Suprapubic skin (tissue), 4 donors: ENCODE data around the gene OTULINL.

Source experiments
- CTCF ChIP-seq, 2 donors: fragments of 200-600 bp in 1 of 2; fragments of 450-650 bp in 1 of 2; sonication (generic) in 1 of 2; IDR thresholded peaks; one replicate each; pipeline ENCODE4 v1.5.1; 2016 to 2019; ENCODE audit warnings: antibody characterized with exemption in 2 of 2, mild to moderate bottlenecking in 1 of 2, moderate library complexity in 1 of 2
- EP300 ChIP-seq: sonication (generic); formaldehyde crosslinking; IDR thresholded peaks from one replicate; pipeline ENCODE4 v1.6.1; 2017; ENCODE audit warnings: antibody characterized with exemption
- POLR2A ChIP-seq, 2 donors: fragments of 450-650 bp; IDR thresholded peaks; one replicate each; pipeline ENCODE4 v1.6.1; 2017; ENCODE audit warnings: antibody characterized with exemption in 2 of 2, mild to moderate bottlenecking in 2 of 2, moderate library complexity in 2 of 2
- POLR2AphosphoS5 ChIP-seq, 3 donors: sonication (generic); formaldehyde crosslinking; IDR thresholded peaks; one replicate each; pipeline ENCODE4 v1.6.1; 2017; ENCODE audit warnings: antibody characterized with exemption in 3 of 3

DNA sequence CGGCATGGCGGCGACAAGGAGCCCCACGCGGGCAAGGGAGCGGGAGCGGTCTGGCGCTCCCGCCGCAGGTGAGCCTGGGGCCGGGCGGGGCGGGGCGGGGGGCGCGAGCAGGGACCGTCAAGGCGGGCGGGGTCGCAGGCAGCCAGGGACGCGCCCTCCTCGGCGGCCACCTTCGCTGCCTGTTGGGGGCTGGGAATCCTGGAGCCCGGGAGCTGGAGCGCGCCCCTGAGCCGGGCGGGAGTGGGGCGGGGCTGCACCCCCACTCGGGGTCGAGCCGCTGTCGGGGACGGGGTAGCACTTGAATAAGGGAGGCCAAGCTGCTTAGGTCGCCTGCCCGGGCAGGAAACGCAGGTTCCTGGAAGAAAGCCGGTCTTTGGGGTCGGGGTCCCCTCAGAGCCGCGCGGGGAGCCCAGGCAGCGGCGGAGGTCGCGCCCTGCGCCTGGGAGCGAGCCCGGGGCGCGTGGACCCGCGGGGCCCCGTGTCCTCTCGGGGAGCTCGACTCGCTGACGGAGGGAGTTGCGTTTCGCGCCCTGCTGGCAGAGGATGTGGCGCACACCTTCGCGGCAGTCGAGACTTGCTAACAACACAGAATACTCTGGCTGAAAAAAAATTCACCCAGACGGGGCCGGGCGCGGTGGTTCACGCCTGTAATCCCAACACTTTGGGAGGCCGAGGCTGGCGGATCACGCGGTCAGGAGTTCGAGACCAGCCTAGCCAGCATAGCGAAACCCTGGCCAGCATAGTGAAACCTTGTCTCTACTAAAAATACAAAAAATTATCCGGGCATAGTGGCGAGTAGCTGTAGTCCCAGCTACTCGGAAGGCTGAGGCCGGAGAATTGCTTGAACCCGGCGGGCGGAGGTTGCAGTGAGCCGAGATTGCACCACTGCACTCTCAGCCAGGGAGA lies 552 bp downstream of the OTULINL start:
- TF ChIP-seq CTCF (IDR thresholded peaks at IDR 0.05) = peak in 1 of 2 donors; percentile 19
- TF ChIP-seq POLR2A (IDR thresholded peaks at IDR 0.05) = no peak
- TF ChIP-seq EP300 = no peak
- no peak for TF ChIP-seq POLR2AphosphoS5 (IDR thresholded peaks at IDR 0.05)
